Epithelial cell of prostate (primary cell): ENCODE results near the gene PDE11A.

Experiments used
- DNase-seq: peaks from one replicate; pipeline ENCODE4 v3.0.0-alpha.2; 2011; ENCODE audit warnings: low read depth, low spot score
- H3K27ac ChIP-seq: fragments of 450-650 bp; 2 replicates; pipeline ENCODE4 v1.5.1; 2017; ENCODE audit warnings: mild to moderate bottlenecking

PDE11A gene

DNA sequence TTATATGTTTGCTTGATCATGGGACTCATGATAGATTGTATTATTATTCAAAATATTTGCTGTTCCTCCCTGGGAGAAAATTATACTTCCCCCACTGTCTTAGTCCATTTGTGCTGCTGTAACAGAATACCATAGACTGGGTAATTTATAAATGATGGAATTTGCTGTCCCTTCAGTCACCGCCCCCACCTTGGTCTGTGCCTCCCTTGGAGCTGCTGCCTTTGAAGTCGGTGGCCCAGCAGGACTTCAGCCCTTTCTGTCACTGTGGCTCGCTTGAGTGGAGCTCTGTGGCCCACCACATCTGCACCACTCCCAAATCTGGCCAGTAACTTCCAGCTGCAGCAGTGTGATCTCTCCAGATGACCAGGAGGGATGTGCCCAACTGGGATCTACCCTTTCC lies 479.2 kb downstream of the PDE11A start:
- no peak for DNase-seq
- H3K27ac ChIP-seq = no peak overlapping the region

DNA sequence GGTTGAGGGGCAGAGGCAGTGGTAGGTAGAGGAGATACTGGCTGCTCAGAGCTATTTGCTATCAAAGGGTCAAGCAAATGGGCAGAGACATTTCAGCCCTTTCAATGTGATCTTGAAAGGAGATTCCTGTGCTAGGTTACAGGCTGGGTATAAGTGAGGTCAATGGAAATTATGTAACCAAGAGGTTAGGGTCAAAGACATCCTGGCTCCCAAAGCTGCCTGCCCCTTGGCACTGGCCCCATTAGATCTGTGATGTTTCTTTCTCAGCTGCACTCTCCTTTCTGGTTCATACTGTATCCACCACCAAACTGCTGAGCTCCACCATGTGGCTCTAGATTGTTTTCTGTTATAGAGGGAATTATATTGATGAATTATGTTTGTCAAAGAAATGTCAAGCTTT lies 479.6 kb downstream of the PDE11A start:
- no peak overlapping the region for H3K27ac ChIP-seq
- DNase-seq = no peak

DNA sequence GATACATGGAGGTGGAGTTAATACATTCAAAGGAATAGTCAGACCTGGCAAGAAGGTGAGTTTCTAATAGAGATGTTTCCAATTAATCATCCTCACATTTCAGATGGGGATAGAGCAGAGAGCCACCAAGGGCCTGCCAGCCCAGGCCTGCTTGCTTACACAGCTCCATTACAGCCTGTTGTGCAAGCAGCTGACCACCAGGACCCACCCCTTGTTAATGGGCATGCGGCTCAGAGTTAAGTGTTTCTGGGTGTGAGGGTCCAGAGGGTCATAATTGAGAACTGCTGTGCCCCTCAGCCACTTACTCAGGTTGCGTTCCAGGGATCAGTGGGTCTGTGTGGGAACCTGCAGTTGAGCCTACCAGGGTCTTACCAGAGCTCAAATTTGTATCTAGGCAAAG lies 480.2 kb downstream of the PDE11A start:
- DNase-seq = no peak
- H3K27ac ChIP-seq = no peak overlapping the region

DNA sequence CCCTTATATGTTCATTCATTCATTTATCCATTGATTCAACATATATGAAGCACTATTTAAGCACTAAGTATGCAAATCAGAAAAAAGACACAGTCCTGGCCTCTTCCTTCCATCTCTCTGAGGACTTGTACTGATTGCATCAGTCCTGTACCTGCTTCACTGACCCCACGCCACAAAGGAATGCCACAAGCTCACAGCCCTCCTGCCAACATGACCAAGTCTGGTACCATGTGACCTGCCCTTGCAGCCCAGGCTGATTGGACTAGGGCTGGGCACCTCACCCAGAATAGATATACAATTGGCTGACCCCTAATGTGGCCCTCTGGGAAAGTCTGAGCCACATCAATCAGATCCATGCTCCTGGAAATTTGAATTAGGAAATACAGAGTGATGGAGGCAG lies 483.4 kb downstream of the PDE11A start:
- H3K27ac ChIP-seq = no peak overlapping the region
- no peak for DNase-seq

DNA sequence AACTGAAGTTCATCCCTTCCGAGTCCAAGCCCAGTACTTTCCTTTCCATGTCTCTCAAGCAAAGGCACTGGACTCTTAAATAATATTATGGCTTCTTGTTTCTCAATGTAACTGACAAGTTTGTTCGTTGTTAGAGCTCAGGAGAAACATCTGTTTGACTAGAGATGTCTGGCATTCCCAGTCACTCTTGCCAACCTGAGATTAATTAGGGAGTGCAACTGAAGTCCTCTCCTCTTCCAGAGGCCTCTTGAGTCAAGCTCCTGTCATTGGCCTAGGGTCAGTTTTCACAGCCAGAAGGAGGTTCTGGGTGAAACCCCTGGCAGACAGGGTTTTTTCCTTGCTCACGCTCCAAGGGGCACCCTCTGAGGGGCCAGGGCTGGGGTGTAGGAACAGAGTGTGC lies 483.9 kb downstream of the PDE11A start:
- H3K27ac ChIP-seq = no peak overlapping the region
- no peak for DNase-seq

DNA sequence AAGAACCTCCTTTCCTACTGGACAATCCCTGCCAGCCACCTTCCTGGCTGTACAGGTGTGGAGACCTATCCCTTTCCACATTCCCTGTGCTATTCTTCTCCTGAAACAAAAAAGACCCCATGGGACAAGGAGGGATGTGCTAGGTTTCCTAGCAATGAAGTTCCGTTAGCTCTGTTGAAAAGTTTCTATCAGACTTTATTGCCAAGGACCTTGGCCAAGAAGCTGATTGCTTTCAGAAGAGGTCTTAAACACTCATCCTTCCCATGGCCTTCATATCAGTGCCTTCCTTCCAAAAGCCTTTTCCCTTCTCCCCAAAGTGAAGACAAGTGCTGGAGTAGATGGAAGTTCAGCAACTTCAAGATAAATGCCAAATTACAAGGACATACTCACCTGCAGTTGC lies 485.2 kb downstream of the PDE11A start:
- no peak for DNase-seq
- H3K27ac ChIP-seq = no peak overlapping the region

DNA sequence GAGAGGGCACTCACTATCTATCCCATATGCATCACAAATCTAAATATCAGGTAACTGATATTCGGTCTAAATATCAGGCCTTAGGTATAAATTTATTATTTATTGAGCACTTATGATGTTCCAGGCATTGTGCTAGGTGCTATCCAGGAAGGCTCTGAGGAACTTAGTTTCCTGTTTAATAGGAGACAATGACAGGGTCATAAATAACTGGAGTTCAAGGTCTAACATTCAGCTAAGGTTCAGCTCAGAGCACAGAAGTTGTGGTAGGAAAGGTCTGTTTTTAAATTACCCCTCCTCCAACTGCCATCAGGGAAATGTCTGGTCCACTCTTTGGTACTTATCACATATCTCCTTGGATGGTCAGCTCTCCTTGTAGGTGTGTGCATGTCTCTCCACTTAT lies 486.4 kb downstream of the PDE11A start:
- no peak for DNase-seq
- no peak overlapping the region for H3K27ac ChIP-seq

DNA sequence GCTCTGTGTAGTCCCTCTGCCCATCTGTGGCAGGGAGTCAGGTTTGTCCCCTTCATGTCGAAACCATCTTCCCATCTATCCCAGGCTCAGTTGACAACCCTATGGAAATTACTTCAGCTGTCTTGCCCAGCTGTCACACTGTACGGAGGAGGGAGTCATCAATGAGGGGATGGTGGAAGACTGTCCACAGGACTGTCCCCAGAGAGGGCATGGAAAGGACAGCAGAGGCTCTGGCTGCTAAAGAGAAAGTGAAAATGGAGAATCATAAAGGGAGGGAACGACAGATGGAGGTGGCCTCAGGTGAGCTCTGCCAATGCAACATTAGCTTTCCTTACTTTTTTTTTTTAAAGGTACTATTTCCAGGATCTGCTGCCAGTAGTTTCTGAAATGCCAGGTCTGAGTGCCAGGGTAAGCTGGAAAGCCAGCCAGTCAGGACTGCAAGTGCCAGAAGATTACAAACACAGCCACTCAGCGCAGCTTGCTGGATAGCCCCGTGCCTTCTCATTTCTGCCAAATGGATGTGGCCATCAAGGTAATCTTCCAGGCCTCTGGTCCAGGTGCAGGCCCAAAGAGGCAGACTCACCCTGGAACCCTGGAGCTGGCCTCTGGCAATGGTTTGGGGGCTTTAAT lies 487.2 kb downstream of the PDE11A start:
- no peak overlapping the region for H3K27ac ChIP-seq
- DNase-seq = no peak

DNA sequence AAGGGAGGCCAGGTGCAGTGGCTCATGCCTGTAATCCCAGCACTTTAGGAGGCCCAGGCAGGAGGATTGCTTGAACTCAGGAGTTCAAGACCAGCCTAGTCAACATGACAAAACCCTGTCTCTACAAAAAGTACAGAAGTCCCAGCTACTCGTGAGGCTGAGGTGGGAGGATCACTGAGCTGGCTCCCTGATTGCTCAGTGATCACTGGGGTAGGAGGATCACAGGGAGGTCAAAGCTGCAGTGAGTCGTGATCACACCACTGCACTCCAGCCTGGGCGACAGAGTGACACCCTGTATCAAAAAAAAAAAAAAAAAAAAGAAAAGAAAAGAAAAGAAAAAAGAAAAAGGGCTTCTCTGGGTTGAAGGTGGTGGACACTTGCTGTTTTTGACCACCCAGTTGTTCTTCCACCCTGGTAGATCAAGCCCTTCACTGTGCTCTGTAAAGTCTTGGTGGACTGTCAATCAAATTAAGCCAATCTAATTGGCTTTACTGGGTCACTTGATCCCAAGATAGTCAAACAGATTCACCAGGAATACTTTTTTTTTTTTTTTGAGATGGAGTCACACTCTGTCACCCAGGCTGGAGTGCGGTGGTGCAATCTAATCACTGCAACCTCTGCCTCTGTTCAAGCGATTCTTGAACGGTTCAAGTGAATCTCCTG lies 488.4 kb downstream of the PDE11A start:
- no peak overlapping the region for H3K27ac ChIP-seq

DNA sequence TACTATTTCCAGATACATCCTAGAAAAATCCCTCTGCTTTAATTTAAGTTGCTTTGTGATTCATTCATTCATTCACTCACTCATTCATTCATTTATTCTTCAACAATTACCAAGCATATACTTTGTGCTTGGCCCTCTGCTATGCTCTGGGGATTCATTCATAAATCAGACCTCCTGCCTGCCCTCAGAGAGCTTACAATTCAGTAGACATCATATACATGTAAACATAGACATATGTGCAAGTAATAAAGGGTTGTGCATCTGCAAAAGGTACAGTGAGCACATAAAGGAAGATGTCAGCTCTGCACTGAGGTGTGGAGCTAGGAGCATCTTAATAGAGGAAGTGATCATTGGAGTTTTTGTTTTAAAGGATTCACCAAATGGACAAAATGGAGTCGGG lies 490.6 kb downstream of the PDE11A start:
- H3K27ac ChIP-seq = no peak overlapping the region
- no peak for DNase-seq

More for the DNA sequence above, 488.4 kb downstream of the PDE11A start:
- no peak for DNase-seq

DNA sequence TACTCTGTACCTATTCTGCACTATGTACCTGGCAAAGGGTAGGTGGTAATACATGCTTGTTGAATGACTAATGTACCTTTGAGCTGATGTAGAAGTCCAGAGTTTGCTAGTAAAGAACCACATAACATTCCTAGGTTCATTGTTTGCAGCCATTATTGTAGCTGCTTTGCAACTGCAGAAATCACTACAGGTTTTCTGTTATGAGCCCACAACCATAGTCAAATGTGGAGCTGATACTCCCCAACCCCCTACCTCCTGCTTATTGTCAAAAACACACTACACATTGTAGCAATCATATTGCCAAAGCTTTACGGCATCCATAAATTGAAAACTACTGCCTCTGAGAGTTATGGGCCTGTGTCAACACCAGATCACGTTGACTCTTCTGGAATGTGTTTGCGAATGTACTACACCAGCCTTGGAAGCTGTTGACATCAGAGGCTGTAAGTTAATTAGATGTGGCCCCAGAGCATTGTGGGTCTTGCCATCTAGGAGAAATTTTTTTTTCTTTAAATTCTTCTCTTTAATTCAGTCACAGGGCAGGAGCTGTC lies 493.0 kb downstream of the PDE11A start:
- no peak overlapping the region for H3K27ac ChIP-seq
- DNase-seq = no peak

DNA sequence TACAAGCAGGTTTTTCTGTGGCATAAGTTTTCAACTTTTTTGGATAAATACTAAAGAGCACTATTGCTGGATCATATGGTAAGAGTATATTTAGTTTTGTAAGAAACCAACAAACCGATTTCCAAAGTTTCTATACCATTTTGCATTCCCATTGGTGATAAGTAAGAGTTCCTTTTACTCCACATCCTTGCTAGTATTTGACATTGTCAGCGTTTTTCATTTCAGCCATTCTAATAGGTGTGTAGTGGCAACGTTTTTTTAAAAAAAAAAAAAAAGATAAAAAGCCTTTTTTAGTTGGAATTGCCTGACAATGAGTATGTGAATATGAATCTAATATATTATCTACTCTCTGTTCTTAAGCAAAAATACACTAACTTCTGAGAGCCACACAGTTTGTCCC lies 494.1 kb downstream of the PDE11A start:
- H3K27ac ChIP-seq = no peak overlapping the region
- DNase-seq = no peak

DNA sequence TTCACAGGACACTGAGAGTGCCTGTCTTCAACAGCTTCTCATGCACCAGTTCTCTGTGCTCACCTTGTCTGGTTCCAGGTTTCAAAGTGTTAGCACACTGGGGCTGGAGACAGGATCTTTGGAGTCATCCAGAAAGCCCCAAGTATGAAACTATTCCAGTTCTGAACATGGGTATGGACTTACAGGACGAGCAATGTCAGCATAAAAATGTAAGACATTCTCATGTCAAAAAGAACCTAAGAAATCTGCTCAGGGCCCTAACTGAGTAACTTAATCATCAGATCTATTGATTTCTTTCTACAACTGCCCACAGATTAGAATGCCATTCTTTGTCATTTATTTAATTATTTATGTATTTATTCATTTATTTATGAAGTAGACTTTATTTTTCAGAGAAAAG lies 495.5 kb downstream of the PDE11A start:
- no peak for DNase-seq
- H3K27ac ChIP-seq = no peak overlapping the region

DNA sequence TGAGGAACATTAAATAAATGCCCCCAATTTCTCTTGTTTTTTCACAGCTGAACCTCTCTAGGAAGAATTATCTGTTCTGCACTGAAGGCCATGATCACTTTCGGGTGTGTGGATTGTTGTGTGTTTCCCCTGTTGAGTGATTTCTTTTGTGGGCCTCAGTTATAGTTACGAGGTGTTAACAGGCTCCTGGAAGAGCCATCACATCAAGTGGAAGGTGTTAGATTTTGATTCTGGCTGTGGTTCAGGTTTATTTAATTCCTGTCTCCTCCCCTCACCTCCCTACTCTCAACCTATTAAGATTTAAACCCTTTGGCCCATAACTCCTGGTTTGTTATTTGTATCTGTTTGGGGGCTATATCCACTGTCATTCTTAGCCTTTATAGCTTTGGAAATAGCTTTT lies 497.2 kb downstream of the PDE11A start:
- H3K27ac ChIP-seq = no peak overlapping the region
- DNase-seq = no peak

DNA sequence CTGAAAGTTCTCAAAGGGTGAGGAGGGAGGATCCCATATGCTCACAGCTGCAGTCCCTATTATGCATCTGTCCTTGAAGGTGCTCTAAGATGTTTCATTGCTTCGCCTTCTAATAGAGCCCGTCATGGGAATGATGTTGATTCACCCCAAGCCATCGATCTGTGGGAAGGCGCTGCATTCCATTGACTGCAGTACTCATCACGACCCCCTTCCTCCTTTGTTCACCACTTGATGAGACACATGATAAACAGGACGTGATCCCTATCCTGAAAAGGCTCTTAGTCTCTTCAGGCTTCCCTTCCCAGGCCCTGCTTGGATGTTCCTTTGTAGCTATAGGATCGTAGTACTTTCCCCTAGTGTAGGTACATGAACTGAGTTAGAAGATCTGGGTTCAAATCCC lies 498.2 kb downstream of the PDE11A start:
- DNase-seq = no peak

More for the DNA sequence above, 498.2 kb downstream of the PDE11A start:
- no peak overlapping the region for H3K27ac ChIP-seq
